Osteoblast (primary cell): ENCODE data around the gene VGLL3. TPM values are rescaled to one million over a fixed set of nuclear protein-coding genes. Genes with fewer than 3 reads are reported as not detected.
A peak's percentile ranks its signal among the peaks of the same experiment; 100 is the strongest.

Experiments
- DNase-seq: peaks from one replicate; pipeline ENCODE4 v3.0.0; 2011; ENCODE audit warnings: low spot score, mixed read lengths; ENCODE audit not compliant: insufficient read length; ENCODE audit errors: missing footprints
- H2AFZ ChIP-seq: 2 replicates; pipeline ENCODE4 v1.6.0; 2011; ENCODE audit warnings: mild to moderate bottlenecking, low read length
- H3K27ac ChIP-seq: 2 replicates; pipeline ENCODE4 v1.5.1; 2011; ENCODE audit warnings: mild to moderate bottlenecking, low read depth, low read length, moderate library complexity
- H3K27me3 ChIP-seq: 2 replicates; pipeline ENCODE4 v1.6.0; 2012; ENCODE audit warnings: mild to moderate bottlenecking, control low read depth, inconsistent platforms, low read length, moderate library complexity; ENCODE audit not compliant: insufficient read depth
- H3K36me3 ChIP-seq: 2 replicates; pipeline ENCODE4 v1.5.1; 2011; ENCODE audit warnings: mild to moderate bottlenecking, low read length, control low read depth, moderate library complexity; ENCODE audit not compliant: insufficient read depth
- H3K4me1 ChIP-seq: 2 replicates; pipeline ENCODE4 v1.5.1; 2011; ENCODE audit warnings: mild to moderate bottlenecking, low read length, control low read depth, moderate library complexity; ENCODE audit not compliant: insufficient read depth
- H3K4me2 ChIP-seq: 2 replicates; pipeline ENCODE4 v1.6.0; 2011; ENCODE audit warnings: mild to moderate bottlenecking, low read length; ENCODE audit not compliant: insufficient read depth
- H3K4me3 ChIP-seq: fragments of 200-600 bp; sonication (generic); 3 replicates; pipeline ENCODE4 v1.5.1; 2012; ENCODE audit warnings: mild to moderate bottlenecking, low read length, inconsistent platforms; ENCODE audit not compliant: insufficient read depth
- H3K79me2 ChIP-seq: 2 replicates; pipeline ENCODE4 v1.6.0; 2012; ENCODE audit warnings: mild to moderate bottlenecking, low read length, control low read depth, inconsistent platforms; ENCODE audit not compliant: insufficient read depth
- H3K9me3 ChIP-seq: 2 replicates; pipeline ENCODE4 v1.5.1; 2011; ENCODE audit warnings: low read depth, low read length, control low read depth
- H4K20me1 ChIP-seq: 2 replicates; pipeline ENCODE4 v1.6.0; 2012; ENCODE audit warnings: mild to moderate bottlenecking, low read length, control low read depth; ENCODE audit not compliant: insufficient read depth
- CTCF ChIP-seq: IDR thresholded peaks from 2 replicates; pipeline ENCODE4 v1.5.1; 2011; ENCODE audit warnings: mild to moderate bottlenecking, low read depth, low read length, moderate library complexity; ENCODE audit errors: extremely low read depth
- total RNA-seq: library from RNA; depleted of rRNA; stranded (reverse); fragments of >200 nt; gene quantifications from 2 replicates; pipeline ENCODE4 v1.2.3, GENCODE V29; 2012

Gene VGLL3
- total RNA-seq, 1 donor, result 242 TPM

DNA sequence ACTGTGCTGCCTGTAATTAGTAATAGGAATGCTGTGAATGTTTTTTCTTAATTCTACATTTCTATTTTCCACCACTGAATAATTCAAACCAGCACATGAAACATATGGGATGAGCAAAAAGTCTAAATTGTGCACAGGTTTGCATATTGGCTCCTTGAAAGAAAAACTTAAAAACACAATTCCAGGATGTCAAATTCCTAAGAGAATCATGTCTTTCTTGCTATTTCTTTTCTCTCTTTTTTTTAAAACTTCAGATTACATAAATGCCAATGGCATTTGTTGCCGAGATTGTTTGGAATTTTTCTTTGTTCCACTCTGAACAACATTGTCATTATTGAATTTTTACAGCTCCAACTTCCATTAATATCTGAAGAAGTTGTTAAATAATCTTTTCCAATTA lies 60.8 kb downstream of the VGLL3 start:
- TF ChIP-seq CTCF, result no peak
- H4K20me1 ChIP-seq, result no peaks in the 10 kb centered on the region
- no peak for DNase-seq
- no peak overlapping the region for H3K4me2 ChIP-seq
- H2AFZ ChIP-seq, result no peak overlapping the region
- H3K79me2 ChIP-seq, result no peaks in the 10 kb centered on the region
- H3K27me3 ChIP-seq, result no peaks in the 10 kb centered on the region
- H3K9me3 ChIP-seq, result no peaks in the 10 kb centered on the region
- H3K4me1 ChIP-seq, result peaks cover 25% of the 10 kb centered on the region
- H3K27ac ChIP-seq, result no peak overlapping the region
- no peaks in the 10 kb centered on the region for H3K36me3 ChIP-seq
- no peak overlapping the region for H3K4me3 ChIP-seq

- peak; percentile 19 for DNase-seq
- Histone ChIP-seq H3K4me2 (peak overlapping the region; percentile 21), H3K27me3 (no peaks in the 10 kb centered on the region), H3K36me3 (no peaks in the 10 kb centered on the region), H3K27ac (no peak overlapping the region), H3K79me2 (no peaks in the 10 kb centered on the region), H3K4me1 (peaks cover 27% of the 10 kb centered on the region), H3K4me3 (no peak overlapping the region), H2AFZ (no peak overlapping the region), H4K20me1 (no peaks in the 10 kb centered on the region), H3K9me3 (no peaks in the 10 kb centered on the region)
- no peak for TF ChIP-seq CTCF
Observed at GRCh38 chr3:86929046-86929445, 61.9 kb downstream of the VGLL3 start.

DNA sequence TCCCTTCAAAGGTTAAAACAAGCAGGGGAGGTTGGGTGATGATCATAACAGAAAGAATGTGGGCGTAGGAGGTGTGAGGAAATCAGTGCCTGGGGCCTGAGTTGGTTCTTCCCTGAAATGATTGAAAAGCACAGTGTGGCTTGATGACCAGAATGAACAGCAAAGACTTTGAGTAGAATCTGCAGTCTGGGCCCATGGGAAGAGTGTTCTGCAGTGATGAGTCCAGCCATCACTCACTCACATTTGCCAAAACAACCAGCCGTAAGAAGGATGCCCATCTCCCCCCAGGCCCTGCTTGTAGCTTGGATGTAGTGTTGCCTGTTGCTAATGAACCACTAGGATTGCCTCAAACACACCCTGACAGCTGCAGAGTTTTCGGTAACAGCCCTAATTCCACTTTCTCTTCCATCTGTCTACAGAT lies 67.9 kb downstream of the VGLL3 start:
- Histone ChIP-seq H3K79me2 (no peaks in the 10 kb centered on the region), H2AFZ (peak overlapping the region; percentile 64), H3K4me2 (peak overlapping the region; percentile 44), H3K4me1 (peaks cover 34% of the 10 kb centered on the region), H3K36me3 (no peaks in the 10 kb centered on the region), H3K27me3 (no peaks in the 10 kb centered on the region), H3K27ac (peak overlapping the region; percentile 74), H3K4me3 (no peak overlapping the region), H3K9me3 (no peaks in the 10 kb centered on the region), H4K20me1 (no peaks in the 10 kb centered on the region)
- peak; percentile 21 for DNase-seq
- no peak for TF ChIP-seq CTCF

DNA sequence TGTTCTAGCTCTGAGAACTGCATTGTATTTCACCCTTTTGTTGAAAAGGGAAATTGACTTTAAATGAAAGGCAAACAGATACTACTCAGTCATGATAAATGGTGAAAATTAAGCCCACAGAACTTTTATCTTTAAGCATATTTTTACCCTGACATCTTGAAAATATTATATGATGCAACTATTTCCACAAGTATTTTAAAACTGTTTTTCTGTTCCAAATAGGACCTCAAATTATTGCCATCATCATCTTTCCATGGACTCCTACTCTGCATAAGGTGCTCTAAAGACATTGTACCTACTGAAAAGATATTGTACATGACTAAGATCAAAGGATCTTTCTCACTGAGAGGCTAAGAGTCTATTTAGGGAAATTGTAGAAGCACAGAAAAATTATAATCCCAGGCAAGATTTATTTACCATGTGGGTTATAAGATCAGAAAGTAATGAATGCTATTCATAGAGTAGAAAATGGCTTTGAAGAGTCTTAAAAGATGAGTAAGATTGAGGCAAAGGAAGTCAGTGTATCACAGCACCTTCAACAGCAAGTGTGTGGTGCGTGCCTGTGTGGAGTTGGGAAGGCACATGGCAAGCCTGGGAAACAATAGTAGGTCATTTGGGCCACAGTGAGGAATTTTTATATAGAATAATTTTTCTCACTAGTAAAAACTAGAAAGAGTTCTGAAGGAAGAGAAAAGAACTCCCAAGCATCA lies 68.8 kb downstream of the VGLL3 start:
- Histone ChIP-seq H3K4me1 (peaks cover 34% of the 10 kb centered on the region), H3K79me2 (no peaks in the 10 kb centered on the region), H3K27ac (peak overlapping the region; percentile 74), H3K4me3 (no peak overlapping the region), H3K36me3 (no peaks in the 10 kb centered on the region), H2AFZ (no peak overlapping the region), H3K4me2 (no peak overlapping the region), H3K27me3 (no peaks in the 10 kb centered on the region), H3K9me3 (no peaks in the 10 kb centered on the region), H4K20me1 (no peaks in the 10 kb centered on the region)
- DNase-seq, result no peak
- no peak for TF ChIP-seq CTCF
